HG03521 (cell line): ENCODE measurements around the gene LDLRAP1.
"Not testable (repeated sequence)": the region's sequence is repeated elsewhere in the genome, so short reads cannot be mapped to it uniquely, and the experiment has no call there.

Source experiments
- ATAC-seq: cut with Tn5 transposase; IDR thresholded peaks from one replicate; pipeline ENCODE4 v1.9.1; 2021; ENCODE audit warnings: mild to moderate bottlenecking, moderate library complexity; ENCODE audit not compliant: unreplicated experiment

LDLRAP1 gene

GRCh38 chr1:25572708-25573590 is 29.5 kb downstream of the LDLRAP1 start:
- ATAC-seq: no peak

- ATAC-seq: no peak
Observed at GRCh38 chr1:25573591-25573930, 30.2 kb downstream of the LDLRAP1 start.

GRCh38 chr1:25573961-25574360 is 30.6 kb downstream of the LDLRAP1 start:
- ATAC-seq: no peak

GRCh38 chr1:25575191-25575590 is 31.8 kb downstream of the LDLRAP1 start:
- ATAC-seq: no peak

GRCh38 chr1:25576459-25577133 is 33.2 kb downstream of the LDLRAP1 start:
- no peak for ATAC-seq

- ATAC-seq: no peak
Observed at GRCh38 chr1:25577134-25577920, 33.9 kb downstream of the LDLRAP1 start.

GRCh38 chr1:25579292-25580252 is 36.2 kb downstream of the LDLRAP1 start:
- no peak for ATAC-seq

GRCh38 chr1:25580927-25581326 is 37.5 kb downstream of the LDLRAP1 start:
- no peak for ATAC-seq

GRCh38 chr1:25581764-25582163 is 38.4 kb downstream of the LDLRAP1 start:
- ATAC-seq: no peak

- no peak for ATAC-seq
Observed at GRCh38 chr1:25583519-25584370, 40.3 kb downstream of the LDLRAP1 start.

GRCh38 chr1:25586181-25586588 is 42.8 kb downstream of the LDLRAP1 start:
- no peak for ATAC-seq

- ATAC-seq: no peak
Observed at GRCh38 chr1:25587290-25587689, 43.9 kb downstream of the LDLRAP1 start.

- not testable (repeated sequence) for ATAC-seq
Observed at GRCh38 chr1:25588224-25588623, 44.8 kb downstream of the LDLRAP1 start.

GRCh38 chr1:25588786-25589185 is 45.4 kb downstream of the LDLRAP1 start:
- ATAC-seq: not testable (repeated sequence)

- ATAC-seq: no peak
Observed at GRCh38 chr1:25590096-25590824, 46.9 kb downstream of the LDLRAP1 start.

- no peak for ATAC-seq
Observed at GRCh38 chr1:25593861-25594260, 50.5 kb downstream of the LDLRAP1 start.

- no peak for ATAC-seq
Observed at GRCh38 chr1:25594971-25595370, 51.6 kb downstream of the LDLRAP1 start.

GRCh38 chr1:25596641-25597040 is 53.2 kb downstream of the LDLRAP1 start:
- ATAC-seq: not testable (repeated sequence)

GRCh38 chr1:25598879-25599278 is 55.5 kb downstream of the LDLRAP1 start:
- no peak for ATAC-seq
